Suprapubic skin (tissue), 4 donors: ENCODE measurements around the gene ZNF683. TPM values are rescaled to one million over a fixed set of nuclear protein-coding genes. Genes with fewer than 3 reads are reported as not detected.
A peak's percentile ranks its signal among the peaks of the same experiment; 100 is the strongest.
"Not testable (repeated sequence)": the region's sequence is repeated elsewhere in the genome, so short reads cannot be mapped to it uniquely, and the experiment has no call there.

Experiments used
- DNase-seq, 2 donors: peaks; one replicate each; pipeline ENCODE4 v3.0.0-alpha.2; 2019; ENCODE audit warnings: low spot score in 2 of 2
- H3K27ac ChIP-seq: fragments of 200-600 bp; sonication (generic); one replicate; pipeline ENCODE4 v1.5.1; 2019
- H3K27me3 ChIP-seq: fragments of 200-600 bp; sonication (generic); one replicate; pipeline ENCODE4 v1.5.1; 2019
- H3K36me3 ChIP-seq: fragments of 200-600 bp; sonication (generic); one replicate; pipeline ENCODE4 v1.5.1; 2019
- H3K4me1 ChIP-seq: fragments of 200-600 bp; sonication (generic); one replicate; pipeline ENCODE4 v1.5.1; 2019
- H3K4me3 ChIP-seq: fragments of 200-600 bp; sonication (generic); one replicate; pipeline ENCODE4 v1.5.1; 2019; ENCODE audit warnings: mild to moderate bottlenecking
- H3K9me3 ChIP-seq: fragments of 200-600 bp; sonication (generic); one replicate; pipeline ENCODE4 v1.5.1; 2019
- CTCF ChIP-seq, 2 donors: fragments of 200-600 bp in 1 of 2; fragments of 450-650 bp in 1 of 2; sonication (generic) in 1 of 2; IDR thresholded peaks; one replicate each; pipeline ENCODE4 v1.5.1; 2016 to 2019; ENCODE audit warnings: antibody characterized with exemption in 2 of 2, mild to moderate bottlenecking in 1 of 2, moderate library complexity in 1 of 2
- EP300 ChIP-seq: sonication (generic); formaldehyde crosslinking; IDR thresholded peaks from one replicate; pipeline ENCODE4 v1.6.1; 2017; ENCODE audit warnings: antibody characterized with exemption
- POLR2A ChIP-seq, 2 donors: fragments of 450-650 bp; IDR thresholded peaks; one replicate each; pipeline ENCODE4 v1.6.1; 2017; ENCODE audit warnings: antibody characterized with exemption in 2 of 2, mild to moderate bottlenecking in 2 of 2, moderate library complexity in 2 of 2
- POLR2AphosphoS5 ChIP-seq, 3 donors: sonication (generic); formaldehyde crosslinking; IDR thresholded peaks; one replicate each; pipeline ENCODE4 v1.6.1; 2017; ENCODE audit warnings: antibody characterized with exemption in 3 of 3
- WGBS: methylation state at CpG from one replicate; pipeline ENCODE4 v1.1.5; 2018; 5-methylcytosine and 5-hydroxymethylcytosine counted together
- total RNA-seq, 4 donors: library from RNA; depleted of rRNA; stranded (reverse); fragments of >200 nt; gene quantifications; one replicate each; pipeline ENCODE4 v1.1.0, GENCODE V29; 2016

Gene ZNF683
- total RNA-seq, 4 donors from 2014 or later, result not detected

- Histone ChIP-seq H3K36me3 (no peaks in the 10 kb centered on the region), H3K4me1 (no peaks in the 10 kb centered on the region), H3K27ac (no peak overlapping the region), H3K27me3 (no peaks in the 10 kb centered on the region), H3K9me3 (no peaks in the 10 kb centered on the region), H3K4me3 (no peak overlapping the region)
- WGBS, result 65% methylated on average over 7 of the region's 7 CpGs
- no peak for DNase-seq
- TF ChIP-seq CTCF (IDR thresholded peaks at IDR 0.05), result no peak
- no peak for TF ChIP-seq POLR2AphosphoS5 (IDR thresholded peaks at IDR 0.05)
- TF ChIP-seq EP300, result no peak
- no peak for TF ChIP-seq POLR2A (IDR thresholded peaks at IDR 0.05)
These were observed 14.9 kb upstream of the ZNF683 start for GRCh38 chr1:26387447-26387846.

GRCh38 chr1:26385063-26385462 lies 12.5 kb upstream of the ZNF683 start:
- H3K36me3 ChIP-seq, H3K27me3 ChIP-seq, H3K27ac ChIP-seq, DNase-seq, H3K4me3 ChIP-seq, H3K9me3 ChIP-seq, H3K4me1 ChIP-seq: not testable (repeated sequence)
- 95% methylated on average over 3 of the region's 3 CpGs for WGBS

- WGBS, result 84% methylated on average over 3 of the region's 3 CpGs
- no peak overlapping the region for H3K27ac ChIP-seq
- no peaks in the 10 kb centered on the region for H3K9me3 ChIP-seq
- TF ChIP-seq POLR2A (IDR thresholded peaks at IDR 0.05), result no peak
- no peak for TF ChIP-seq EP300
- no peak for TF ChIP-seq POLR2AphosphoS5 (IDR thresholded peaks at IDR 0.05)
- no peak for TF ChIP-seq CTCF (IDR thresholded peaks at IDR 0.05)
- no peak overlapping the region for H3K4me3 ChIP-seq
- DNase-seq, result no peak
- H3K27me3 ChIP-seq, result peaks cover 3% of the 10 kb centered on the region
- no peaks in the 10 kb centered on the region for H3K36me3 ChIP-seq
- H3K4me1 ChIP-seq, result no peaks in the 10 kb centered on the region
These were observed 11.5 kb upstream of the ZNF683 start for GRCh38 chr1:26384076-26384475.

- TF ChIP-seq POLR2AphosphoS5 (IDR thresholded peaks at IDR 0.05) (no peak), CTCF (IDR thresholded peaks at IDR 0.05) (no peak), POLR2A (IDR thresholded peaks at IDR 0.05) (no peak), EP300 (no peak)
- 95% methylated on average over 3 of the region's 3 CpGs for WGBS
- peaks cover 20% of the 10 kb centered on the region for H3K4me1 ChIP-seq
These were observed 6.3 kb upstream of the ZNF683 start for GRCh38 chr1:26378879-26379251.

GRCh38 chr1:26378088-26378878 lies 5.7 kb upstream of the ZNF683 start:
- H3K27ac ChIP-seq, result peak overlapping the region; percentile 85
- no peak for DNase-seq

More at GRCh38 chr1:26378879-26379251, 6.3 kb upstream of the ZNF683 start:
- DNase-seq, result no peak
- Histone ChIP-seq H3K27ac (peak overlapping the region; percentile 12), H3K36me3 (no peaks in the 10 kb centered on the region), H3K4me3 (no peak overlapping the region), H3K9me3 (no peaks in the 10 kb centered on the region), H3K27me3 (peaks cover 3% of the 10 kb centered on the region)

More at GRCh38 chr1:26378088-26378878, 5.7 kb upstream of the ZNF683 start:
- Histone ChIP-seq H3K4me1 (peaks cover 20% of the 10 kb centered on the region), H3K27me3 (peaks cover 3% of the 10 kb centered on the region), H3K4me3 (no peak overlapping the region), H3K9me3 (no peaks in the 10 kb centered on the region), H3K36me3 (no peaks in the 10 kb centered on the region)
- WGBS, result 29% methylated on average over 4 of the region's 5 CpGs
- TF ChIP-seq POLR2A (IDR thresholded peaks at IDR 0.05), result no peak
- TF ChIP-seq CTCF (IDR thresholded peaks at IDR 0.05), result no peak
- no peak for TF ChIP-seq EP300
- TF ChIP-seq POLR2AphosphoS5 (IDR thresholded peaks at IDR 0.05), result no peak
